ENCODE measurements around the gene PXK.

PXK gene

GRCh38 chr3:58387650-58388546 is 55.2 kb downstream of the PXK start:
- Histone ChIP-seq H3K27ac (peak overlapping the region; percentile 43 to 78), H3K4me3 (no peak overlapping the region)
- no peak for TF ChIP-seq CTCF (IDR thresholded peaks at IDR 0.05)
- DNase-seq (ENCODE audit: low spot score), result no peak

- Histone ChIP-seq H3K27ac (peak overlapping the region in 1 of 2 donors; percentile 69), H3K4me3 (no peak overlapping the region)
- no peak for DNase-seq (ENCODE audit: low spot score)
- no peak for TF ChIP-seq CTCF (IDR thresholded peaks at IDR 0.05)
These were observed 55.9 kb downstream of the PXK start for GRCh38 chr3:58388550-58389091.

GRCh38 chr3:58391156-58391865 is 58.6 kb downstream of the PXK start:
- H3K4me3 ChIP-seq, result no peak overlapping the region
- TF ChIP-seq CTCF (IDR thresholded peaks at IDR 0.05), result no peak
- H3K27ac ChIP-seq, result peak overlapping the region in 1 of 2 donors; percentile 52
- DNase-seq (ENCODE audit: low spot score), result no peak

GRCh38 chr3:58392181-58392580 is 59.5 kb downstream of the PXK start:
- TF ChIP-seq CTCF (IDR thresholded peaks at IDR 0.05), result no peak
- H3K4me3 ChIP-seq, result no peak overlapping the region
- peak overlapping the region in 1 of 2 donors; percentile 52 for H3K27ac ChIP-seq
- DNase-seq (ENCODE audit: low spot score), result no peak

- TF ChIP-seq CTCF (IDR thresholded peaks at IDR 0.05), result no peak
- H3K4me3 ChIP-seq, result no peak overlapping the region
- no peak for DNase-seq (ENCODE audit: low spot score)
- H3K27ac ChIP-seq, result no peak overlapping the region
These were observed 61.6 kb downstream of the PXK start for GRCh38 chr3:58394339-58394738.

GRCh38 chr3:58398669-58399333 is 66.1 kb downstream of the PXK start:
- no peak for DNase-seq (ENCODE audit: low spot score)
- TF ChIP-seq CTCF (IDR thresholded peaks at IDR 0.05), result no peak
- no peak overlapping the region for H3K4me3 ChIP-seq
- H3K27ac ChIP-seq, result no peak overlapping the region
